BE2C (cell line): ENCODE results near the gene DIAPH3.

Experiments
- DNase-seq: peaks from one replicate; pipeline ENCODE4 v3.0.0-alpha.2; 2020
- H3K27me3 ChIP-seq: fragments of 250-450 bp; sonication (Bioruptor Pico); 2 replicates; pipeline ENCODE4 v1.5.1; 2020; ENCODE audit warnings: mild to moderate bottlenecking
- H3K36me3 ChIP-seq: fragments of 250-450 bp; sonication (Bioruptor Pico); 2 replicates; pipeline ENCODE4 v1.5.1; 2020; ENCODE audit warnings: mild to moderate bottlenecking
- H3K4me1 ChIP-seq: fragments of 250-450 bp; sonication (Bioruptor Pico); 2 replicates; pipeline ENCODE4 v1.5.1; 2020
- H3K4me3 ChIP-seq: 2 replicates; pipeline ENCODE4 v1.5.1; 2011; ENCODE audit warnings: low read depth, low read length
- H3K9me3 ChIP-seq: fragments of 250-450 bp; sonication (Bioruptor Pico); 2 replicates; pipeline ENCODE4 v1.5.1; 2020
- CTCF ChIP-seq: IDR thresholded peaks from 2 replicates; pipeline ENCODE4 v1.5.1; 2012; ENCODE audit warnings: mild to moderate bottlenecking, low read depth, low read length

Gene DIAPH3

GRCh38 chr13:59747529-59747928 lies 416.2 kb downstream of the DIAPH3 start:
- peaks cover 10% of the 10 kb centered on the region for H3K4me1 ChIP-seq
- no peak overlapping the region for H3K4me3 ChIP-seq
- no peaks in the 10 kb centered on the region for H3K9me3 ChIP-seq
- no peak for DNase-seq
- H3K36me3 ChIP-seq, result no peaks in the 10 kb centered on the region
- no peaks in the 10 kb centered on the region for H3K27me3 ChIP-seq
- peak; percentile 30; the same call in 1 of the 2 replicates for TF ChIP-seq CTCF

- peaks cover 10% of the 10 kb centered on the region for H3K4me1 ChIP-seq
- no peaks in the 10 kb centered on the region for H3K36me3 ChIP-seq
- no peak for TF ChIP-seq CTCF
- no peak for DNase-seq
- no peaks in the 10 kb centered on the region for H3K27me3 ChIP-seq
- no peak overlapping the region for H3K4me3 ChIP-seq
- H3K9me3 ChIP-seq, result no peaks in the 10 kb centered on the region
Measured at GRCh38 chr13:59746291-59746962, 417.3 kb downstream of the DIAPH3 start.

GRCh38 chr13:59745392-59745788 lies 418.3 kb downstream of the DIAPH3 start:
- Histone ChIP-seq H3K4me1 (peaks cover under 1% of the 10 kb centered on the region; the same call in 1 of the 2 replicates), H3K9me3 (no peaks in the 10 kb centered on the region), H3K4me3 (no peak overlapping the region), H3K36me3 (no peaks in the 10 kb centered on the region), H3K27me3 (no peaks in the 10 kb centered on the region)
- no peak for TF ChIP-seq CTCF
- no peak for DNase-seq

GRCh38 chr13:59744747-59745391 lies 418.9 kb downstream of the DIAPH3 start:
- Histone ChIP-seq H3K36me3 (no peaks in the 10 kb centered on the region), H3K9me3 (no peaks in the 10 kb centered on the region), H3K4me3 (no peak overlapping the region), H3K27me3 (no peaks in the 10 kb centered on the region), H3K4me1 (no peaks in the 10 kb centered on the region; the same call in 1 of the 2 replicates)
- DNase-seq, result no peak
- no peak for TF ChIP-seq CTCF

- no peaks in the 10 kb centered on the region; the same call in 1 of the 2 replicates for H3K4me1 ChIP-seq
- no peaks in the 10 kb centered on the region for H3K27me3 ChIP-seq
- no peak for TF ChIP-seq CTCF
- no peaks in the 10 kb centered on the region for H3K36me3 ChIP-seq
- no peak overlapping the region for H3K4me3 ChIP-seq
- no peak for DNase-seq
- H3K9me3 ChIP-seq, result no peaks in the 10 kb centered on the region
Measured at GRCh38 chr13:59743195-59743594, 420.5 kb downstream of the DIAPH3 start.

GRCh38 chr13:59742467-59742866 lies 421.3 kb downstream of the DIAPH3 start:
- Histone ChIP-seq H3K4me1 (no peaks in the 10 kb centered on the region), H3K27me3 (no peaks in the 10 kb centered on the region), H3K36me3 (no peaks in the 10 kb centered on the region), H3K9me3 (no peaks in the 10 kb centered on the region), H3K4me3 (no peak overlapping the region)
- no peak for DNase-seq
- TF ChIP-seq CTCF, result no peak
